Stomach smooth muscle (tissue), 2 donors: Measurements from ENCODE around the gene STAT5B.

ENCODE experiments used
- H3K27ac ChIP-seq: one replicate; pipeline ENCODE4 v1.7.0; 2013; ENCODE audit warnings: mild to moderate bottlenecking, low read length, inconsistent platforms
- H3K27me3 ChIP-seq, 2 donors: one replicate each; pipeline ENCODE4 v1.7.0; 2013; ENCODE audit warnings: low read length in 2 of 2; ENCODE audit not compliant: insufficient read depth in 2 of 2, control insufficient read depth in 1 of 2
- H3K36me3 ChIP-seq, 2 donors: one replicate each; pipeline ENCODE4 v1.7.0; 2013; ENCODE audit warnings: low read length in 2 of 2; ENCODE audit not compliant: control insufficient read depth in 2 of 2, insufficient read depth in 2 of 2
- H3K4me1 ChIP-seq: one replicate; pipeline ENCODE4 v1.7.0; 2013; ENCODE audit warnings: low read length; ENCODE audit not compliant: control insufficient read depth, insufficient read depth
- H3K4me3 ChIP-seq, 2 donors: one replicate each; pipeline ENCODE4 v1.7.0; 2013; ENCODE audit warnings: low read length in 2 of 2
- H3K9ac ChIP-seq, 2 donors: one replicate each; pipeline ENCODE4 v1.7.0; 2013; ENCODE audit warnings: low read length in 2 of 2, mild to moderate bottlenecking in 1 of 2
- H3K9me3 ChIP-seq, 2 donors: one replicate each; pipeline ENCODE4 v1.7.0; 2013; ENCODE audit warnings: low read length in 2 of 2; ENCODE audit not compliant: control insufficient read depth in 2 of 2
- donor health status: healthy.
- donor health status: Pancreatic carcinoma.

Gene STAT5B

DNA sequence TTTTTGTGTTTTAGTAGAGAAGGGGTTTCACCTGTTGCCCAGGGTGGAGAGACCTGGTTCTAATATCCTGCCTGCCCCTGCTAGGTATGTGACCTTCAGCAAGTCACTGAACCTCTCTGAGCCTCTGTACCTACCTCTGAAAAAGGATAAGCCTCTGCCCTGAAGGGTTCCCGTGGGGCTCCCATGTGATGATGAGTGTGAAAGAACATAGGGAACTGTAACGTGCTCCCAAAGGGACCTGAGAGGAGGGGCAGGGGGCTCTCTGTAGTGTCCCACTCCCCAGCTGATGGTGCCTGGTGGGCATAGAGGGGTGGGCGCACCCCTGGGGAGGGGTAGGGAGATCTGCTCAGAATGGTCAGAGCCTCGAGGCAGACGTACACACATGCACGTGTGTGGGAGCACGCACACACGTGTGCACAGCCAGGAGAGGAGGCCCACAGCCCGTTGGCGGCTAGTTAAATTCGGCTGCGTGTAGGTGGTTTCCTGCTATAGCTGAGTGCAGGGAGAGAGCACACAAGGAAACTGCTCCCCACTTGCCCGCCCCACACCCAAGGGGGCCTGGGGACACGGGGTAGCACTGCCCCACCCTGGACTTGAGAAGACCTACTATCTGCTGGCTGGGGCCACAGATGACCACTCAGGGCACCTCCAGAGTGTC, 101.9 kb downstream of the STAT5B start:
- no peak overlapping the region for H3K4me3 ChIP-seq
- H3K9me3 ChIP-seq = no peaks in the 10 kb centered on the region
- no peak overlapping the region for H3K9ac ChIP-seq
- H3K27me3 ChIP-seq = peaks cover 0 to 4% of the 10 kb centered on the region in 2 donors
- H3K4me1 ChIP-seq = no peaks in the 10 kb centered on the region
- H3K36me3 ChIP-seq = no peaks in the 10 kb centered on the region
- no peak overlapping the region for H3K27ac ChIP-seq

DNA sequence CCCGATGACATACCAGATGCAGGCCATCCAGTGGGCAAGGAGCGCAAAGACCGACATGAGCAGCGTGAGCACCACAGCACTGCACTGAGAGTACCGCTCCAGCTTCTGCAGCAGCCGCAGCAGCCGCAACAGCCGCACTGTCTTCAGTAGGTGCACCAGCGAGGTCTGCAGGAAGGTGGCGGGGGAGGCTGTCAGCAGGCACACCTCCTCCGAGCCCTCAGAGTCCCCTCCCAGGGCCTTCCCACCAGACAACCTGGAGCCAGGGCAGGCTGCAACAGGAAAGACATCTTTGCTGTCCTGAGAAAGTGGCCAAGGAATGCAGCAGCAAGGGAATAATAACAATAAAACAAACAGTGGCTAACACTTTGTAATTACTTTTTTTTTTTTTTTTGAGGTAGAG, 104.4 kb downstream of the STAT5B start:
- no peak overlapping the region for H3K9ac ChIP-seq
- H3K4me1 ChIP-seq = no peaks in the 10 kb centered on the region
- no peaks in the 10 kb centered on the region for H3K9me3 ChIP-seq
- H3K27me3 ChIP-seq = peaks cover 0 to 2% of the 10 kb centered on the region in 2 donors
- H3K4me3 ChIP-seq = no peak overlapping the region
- H3K27ac ChIP-seq = no peak overlapping the region
- H3K36me3 ChIP-seq = no peaks in the 10 kb centered on the region

DNA sequence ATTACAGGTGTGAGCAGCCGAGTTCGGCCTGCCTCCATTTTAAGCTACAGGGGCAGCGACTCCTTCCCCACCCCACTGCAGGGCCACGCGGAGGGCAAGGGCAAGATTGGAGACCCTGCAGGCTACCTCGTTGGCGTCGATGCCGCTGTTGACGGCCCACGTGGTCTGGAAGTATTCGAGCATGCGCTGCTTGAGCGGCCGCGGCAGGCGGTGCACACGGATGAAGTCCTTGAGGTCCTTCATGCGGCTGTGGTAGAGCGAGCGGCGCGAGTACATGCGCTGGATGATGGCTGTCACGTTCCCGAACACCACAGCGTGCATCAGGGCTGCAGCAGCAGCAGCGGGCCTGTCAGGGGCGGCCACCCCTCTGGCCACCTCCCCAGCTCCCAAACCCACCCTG, 106.8 kb downstream of the STAT5B start:
- no peak overlapping the region for H3K9ac ChIP-seq
- no peak overlapping the region for H3K27ac ChIP-seq
- no peak overlapping the region for H3K4me3 ChIP-seq
- no peaks in the 10 kb centered on the region for H3K36me3 ChIP-seq
- peaks cover 0 to 2% of the 10 kb centered on the region in 2 donors for H3K27me3 ChIP-seq
- no peaks in the 10 kb centered on the region for H3K4me1 ChIP-seq
- H3K9me3 ChIP-seq = no peaks in the 10 kb centered on the region

DNA sequence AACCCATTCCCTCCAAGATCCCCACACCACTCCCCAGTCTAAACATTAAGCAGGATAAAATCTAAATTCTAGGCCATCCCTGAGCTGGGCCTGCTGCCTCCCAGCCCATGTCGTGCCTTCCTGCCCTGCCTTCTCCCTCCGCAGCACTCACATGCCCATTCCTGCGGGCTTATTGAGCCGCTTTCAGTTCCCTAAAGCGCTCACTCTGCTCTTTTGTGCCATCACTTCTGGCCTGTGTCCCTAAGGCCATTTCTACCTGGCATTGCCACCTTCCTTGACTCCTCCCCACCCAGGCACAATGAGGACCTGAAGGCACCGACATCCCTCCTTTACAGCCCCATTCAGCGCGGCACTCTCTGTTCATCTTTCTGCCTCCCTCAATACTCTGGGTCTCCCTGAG, 108.4 kb downstream of the STAT5B start:
- Histone ChIP-seq H3K27ac (no peak overlapping the region), H3K27me3 (peaks cover 0 to 2% of the 10 kb centered on the region in 2 donors), H3K9me3 (no peaks in the 10 kb centered on the region), H3K9ac (no peak overlapping the region), H3K4me1 (no peaks in the 10 kb centered on the region), H3K4me3 (no peak overlapping the region), H3K36me3 (no peaks in the 10 kb centered on the region)

DNA sequence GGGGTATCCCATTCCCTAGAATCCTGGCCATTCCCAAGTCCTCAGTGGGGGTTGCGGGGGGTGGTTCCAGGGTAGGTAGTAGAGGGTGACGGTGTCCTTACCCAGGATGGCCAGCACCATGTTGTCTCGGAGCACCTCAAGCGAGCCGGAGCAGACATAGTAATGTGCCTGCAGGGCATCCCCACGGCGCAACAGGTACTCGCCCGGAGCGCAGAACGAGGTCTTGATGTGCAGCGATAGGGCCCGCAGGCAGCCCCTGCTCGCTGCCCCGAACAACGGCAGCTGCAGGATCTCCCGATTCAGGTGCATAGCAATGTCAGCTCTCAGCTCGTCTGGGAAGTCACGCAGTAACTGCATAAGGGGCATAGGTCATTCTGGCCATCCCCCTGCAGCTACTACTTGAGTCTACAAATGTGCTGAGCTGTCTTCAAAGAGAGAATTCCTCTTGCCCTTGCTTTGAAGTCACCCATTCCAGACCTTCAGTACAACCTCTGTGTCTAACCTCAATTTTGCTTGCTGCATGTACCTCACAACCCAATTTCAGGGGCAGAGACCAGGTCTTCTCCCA, 109.9 kb downstream of the STAT5B start:
- Histone ChIP-seq H3K36me3 (no peaks in the 10 kb centered on the region), H3K4me3 (no peak overlapping the region), H3K27me3 (peaks cover 0 to 2% of the 10 kb centered on the region in 2 donors), H3K9me3 (no peaks in the 10 kb centered on the region), H3K9ac (no peak overlapping the region), H3K4me1 (no peaks in the 10 kb centered on the region), H3K27ac (no peak overlapping the region)

DNA sequence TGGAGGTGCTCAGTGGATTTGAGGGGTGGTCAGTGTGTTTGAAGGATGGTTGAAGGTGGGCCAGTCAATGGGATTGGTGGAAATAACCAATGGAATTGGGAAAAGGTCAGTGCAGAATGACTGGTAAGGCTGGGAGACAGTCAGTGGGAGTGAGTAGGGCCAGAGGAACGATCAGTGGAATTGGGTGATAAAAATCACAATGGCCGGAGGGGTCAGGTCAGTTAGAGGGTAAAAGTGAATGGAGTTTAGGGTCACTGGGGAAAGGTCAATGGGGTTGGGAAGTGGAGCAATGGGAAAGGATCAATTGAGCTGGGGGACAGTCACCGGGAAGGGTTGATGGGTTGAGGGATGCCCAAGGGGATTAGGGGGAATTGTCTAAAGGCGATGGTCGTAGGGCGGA, 110.4 kb downstream of the STAT5B start:
- Histone ChIP-seq H3K27me3 (no peaks in the 10 kb centered on the region), H3K9me3 (no peaks in the 10 kb centered on the region), H3K27ac (no peak overlapping the region), H3K36me3 (no peaks in the 10 kb centered on the region), H3K4me3 (no peak overlapping the region), H3K9ac (no peak overlapping the region), H3K4me1 (no peaks in the 10 kb centered on the region)

DNA sequence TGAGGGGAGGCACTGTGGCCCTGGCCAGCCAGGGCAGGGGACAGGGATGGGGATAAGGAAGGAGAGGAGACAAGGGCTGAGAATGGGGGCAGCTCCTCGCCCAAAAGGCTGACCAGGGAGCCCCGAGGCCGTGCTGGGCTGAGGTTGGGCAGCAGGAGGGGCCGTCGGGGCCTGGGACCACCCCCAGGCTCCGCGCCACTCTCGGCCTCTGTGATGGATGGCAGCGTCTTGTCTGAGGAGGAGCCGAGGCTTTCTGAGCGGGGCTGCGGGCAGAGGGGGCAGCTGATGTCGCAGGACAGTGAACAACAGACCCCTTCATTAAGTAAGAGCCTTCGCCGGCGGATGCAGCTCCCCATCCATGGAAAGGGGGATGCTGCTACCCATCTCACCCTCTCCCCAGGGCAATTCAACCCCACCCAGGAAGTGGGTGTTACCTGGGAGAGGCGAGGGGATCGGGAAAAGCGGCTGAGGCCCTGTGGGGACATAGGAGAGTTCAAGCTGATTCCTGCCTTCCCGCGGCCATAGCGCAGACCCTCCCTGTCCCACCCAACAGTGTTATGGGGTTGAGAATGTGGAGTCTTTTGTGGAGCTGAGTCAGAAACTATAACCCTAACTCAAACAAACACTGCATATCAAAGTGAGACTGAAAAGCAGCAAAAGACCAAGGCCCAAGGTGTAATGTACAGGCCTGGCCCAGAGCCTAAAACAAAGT, 112.3 kb downstream of the STAT5B start:
- Histone ChIP-seq H3K36me3 (no peaks in the 10 kb centered on the region), H3K9me3 (no peaks in the 10 kb centered on the region), H3K27ac (no peak overlapping the region), H3K9ac (no peak overlapping the region), H3K4me3 (no peak overlapping the region), H3K4me1 (no peaks in the 10 kb centered on the region), H3K27me3 (no peaks in the 10 kb centered on the region)

DNA sequence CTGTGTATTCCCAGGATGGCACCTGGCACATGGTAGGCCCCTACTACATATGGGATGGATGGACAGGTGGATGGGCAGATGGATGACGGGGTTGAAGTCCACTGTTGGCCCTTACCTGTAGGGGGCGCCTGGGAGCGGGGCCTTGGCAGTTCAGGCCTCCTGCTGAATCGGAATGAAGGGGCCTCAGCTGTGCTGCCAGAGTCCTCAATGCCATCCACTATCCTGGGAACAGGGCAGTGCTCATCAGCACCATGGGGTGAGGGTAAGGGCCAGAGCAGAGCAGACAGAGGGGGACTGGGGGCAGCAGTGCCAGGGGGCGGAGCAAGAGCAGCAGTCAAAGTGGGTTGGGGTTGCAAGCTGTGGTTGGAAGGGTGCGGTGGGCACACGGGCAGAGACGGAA, 113.1 kb downstream of the STAT5B start:
- H3K36me3 ChIP-seq = no peaks in the 10 kb centered on the region

DNA sequence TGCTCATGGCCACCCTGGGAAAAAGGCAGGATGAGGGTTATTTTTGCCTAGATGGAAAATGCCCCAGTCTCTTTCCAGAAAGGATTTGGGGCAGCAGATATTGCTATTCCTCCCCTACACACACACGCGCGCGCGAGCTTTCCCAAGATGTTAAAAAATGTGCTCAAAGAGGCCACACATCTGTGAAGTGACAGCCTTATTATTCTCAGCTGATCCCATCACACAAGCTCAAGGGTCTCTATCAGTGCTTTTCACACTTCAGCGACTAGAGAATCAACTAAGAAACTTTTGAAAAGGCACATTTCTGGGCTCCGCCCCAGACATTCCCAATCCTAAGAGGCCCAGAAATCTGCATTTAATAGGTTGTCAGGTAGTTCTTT, 115.7 kb downstream of the STAT5B start:
- Histone ChIP-seq H3K4me1 (peaks cover under 1% of the 10 kb centered on the region), H3K9me3 (peaks cover 0 to 6% of the 10 kb centered on the region in 2 donors), H3K27ac (no peak overlapping the region), H3K36me3 (no peaks in the 10 kb centered on the region), H3K4me3 (no peak overlapping the region), H3K9ac (no peak overlapping the region), H3K27me3 (no peaks in the 10 kb centered on the region)

More for the DNA sequence above, 113.1 kb downstream of the STAT5B start:
- H3K9ac ChIP-seq = no peak overlapping the region
- H3K4me3 ChIP-seq = no peak overlapping the region
- H3K9me3 ChIP-seq = no peaks in the 10 kb centered on the region
- H3K4me1 ChIP-seq = no peaks in the 10 kb centered on the region
- H3K27ac ChIP-seq = no peak overlapping the region
- no peaks in the 10 kb centered on the region for H3K27me3 ChIP-seq

DNA sequence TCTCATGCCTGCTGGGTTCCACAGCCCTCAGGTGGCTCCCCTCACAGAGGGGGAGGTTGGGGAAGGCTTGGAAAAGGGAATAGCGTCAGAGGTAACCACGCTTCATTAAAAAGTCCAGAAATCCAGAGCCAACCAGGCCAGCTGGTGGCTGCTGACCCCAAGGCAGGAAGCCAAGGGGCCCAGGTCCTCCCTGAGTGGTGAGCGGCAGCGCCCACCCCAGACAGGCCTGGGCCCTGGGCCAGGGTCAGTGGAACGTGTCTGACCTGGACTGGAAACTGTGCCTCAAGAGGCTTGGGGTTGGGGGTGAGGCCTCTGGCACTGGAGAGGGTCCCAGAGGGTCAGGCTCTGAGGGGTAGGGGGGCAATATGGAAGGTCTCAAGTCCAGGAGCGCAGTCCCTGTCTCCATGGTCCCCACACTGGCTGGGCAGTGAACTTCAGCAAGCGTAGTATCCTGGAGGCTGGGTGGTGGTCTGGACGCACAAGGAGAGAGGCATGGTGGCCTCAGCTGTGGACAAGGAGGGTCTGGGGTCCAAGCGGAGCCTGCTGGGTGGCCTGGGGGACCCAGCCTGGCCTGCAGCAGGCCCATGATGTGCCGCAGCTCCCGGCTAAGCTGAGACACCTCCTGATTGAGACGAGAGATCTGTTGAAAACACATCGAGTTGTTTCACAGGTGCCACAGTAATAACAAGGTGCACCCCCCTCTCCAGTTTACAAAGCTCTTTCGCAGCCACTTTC, 116.2 kb downstream of the STAT5B start:
- H3K27me3 ChIP-seq = no peaks in the 10 kb centered on the region
- no peak overlapping the region for H3K9ac ChIP-seq
- no peaks in the 10 kb centered on the region for H3K36me3 ChIP-seq
- no peak overlapping the region for H3K27ac ChIP-seq
- H3K4me3 ChIP-seq = no peak overlapping the region
- H3K9me3 ChIP-seq = peaks cover 0 to 8% of the 10 kb centered on the region in 2 donors
- H3K4me1 ChIP-seq = peaks cover 4% of the 10 kb centered on the region
